Neuronal stem cell (in vitro differentiated cells): ENCODE data around the gene ADGRG3.

Experiments
- DNase-seq: peaks from one replicate; pipeline ENCODE4 v3.0.0-alpha.2; 2013; ENCODE audit warnings: low spot score
- H2AFZ ChIP-seq: one replicate; pipeline ENCODE4 v1.6.1; 2013; ENCODE audit warnings: mild to moderate bottlenecking, low read length, inconsistent platforms
- H2AK5ac ChIP-seq: 2 replicates; pipeline ENCODE4 v1.6.1; 2013; ENCODE audit warnings: low read depth, mild to moderate bottlenecking, inconsistent platforms, low read length, moderate library complexity, mixed read lengths
- H2BK120ac ChIP-seq: 2 replicates; pipeline ENCODE4 v1.6.1; 2013; ENCODE audit warnings: low read depth, mild to moderate bottlenecking, inconsistent platforms, low read length, moderate library complexity, mixed read lengths
- H2BK12ac ChIP-seq: one replicate; pipeline ENCODE4 v1.6.1; 2013; ENCODE audit warnings: low read length, inconsistent platforms
- H2BK15ac ChIP-seq: 2 replicates; pipeline ENCODE4 v1.6.1; 2013; ENCODE audit warnings: mild to moderate bottlenecking, low read length, inconsistent platforms, mixed read lengths
- H2BK5ac ChIP-seq: one replicate; pipeline ENCODE4 v1.6.1; 2013; ENCODE audit warnings: inconsistent platforms, mild to moderate bottlenecking, low read length, moderate library complexity
- H3K14ac ChIP-seq: one replicate; pipeline ENCODE4 v1.6.1; 2013; ENCODE audit warnings: low read length, inconsistent platforms
- H3K18ac ChIP-seq: 2 replicates; pipeline ENCODE4 v1.6.1; 2013; ENCODE audit warnings: low read length, inconsistent platforms
- H3K23ac ChIP-seq: 2 replicates; pipeline ENCODE4 v1.6.1; 2013; ENCODE audit warnings: low read depth, mild to moderate bottlenecking, mixed read lengths, low read length, inconsistent platforms; ENCODE audit not compliant: poor library complexity
- H3K27ac ChIP-seq: replicated peaks from 3 replicates; pipeline ENCODE4 v1.5.1; 2013; ENCODE audit warnings: low read length, inconsistent platforms
- H3K27me3 ChIP-seq, 3 experiments: 2 replicates each; pipeline ENCODE4 v1.6.1; 2013; ENCODE audit warnings: low read length in 3 of 3, mild to moderate bottlenecking in 2 of 3, inconsistent platforms in 1 of 3, low read depth in 1 of 3, mixed read lengths in 1 of 3, moderate library complexity in 1 of 3; ENCODE audit not compliant: control insufficient read depth in 3 of 3, insufficient read depth in 3 of 3
- H3K36me3 ChIP-seq, 2 donors: replicated peaks in 1 of 2; 2 replicates each; pipeline ENCODE4 v1.6.1; 2013; ENCODE audit warnings: low read length in 2 of 2; ENCODE audit not compliant: control insufficient read depth in 2 of 2, insufficient read depth in 2 of 2
- H3K4ac ChIP-seq: 2 replicates; pipeline ENCODE4 v1.6.1; 2013; ENCODE audit warnings: inconsistent platforms, mild to moderate bottlenecking, low read length, moderate library complexity
- H3K4me1 ChIP-seq, 2 donors: 1 replicate in 1 of 2; 2 replicates in 1 of 2; pipeline ENCODE4 v1.6.1; 2013; ENCODE audit warnings: low read length in 2 of 2, low read depth in 1 of 2; ENCODE audit not compliant: control insufficient read depth in 2 of 2, insufficient read depth in 1 of 2
- H3K4me2 ChIP-seq: one replicate; pipeline ENCODE4 v1.6.1; 2013; ENCODE audit warnings: mild to moderate bottlenecking, low read length, inconsistent platforms; ENCODE audit not compliant: insufficient read depth, poor library complexity, severe bottlenecking
- H3K4me3 ChIP-seq, 2 donors: 2 replicates each; pipeline ENCODE4 v1.5.1; 2013; ENCODE audit warnings: low read length in 2 of 2, mild to moderate bottlenecking in 2 of 2, inconsistent platforms in 1 of 2, moderate library complexity in 1 of 2
- H3K79me1 ChIP-seq: one replicate; pipeline ENCODE4 v1.6.1; 2013; ENCODE audit warnings: low read depth, mild to moderate bottlenecking, inconsistent platforms, low read length, moderate library complexity
- H3K9ac ChIP-seq: one replicate; pipeline ENCODE4 v1.6.1; 2013; ENCODE audit warnings: mild to moderate bottlenecking, low read depth, low read length, inconsistent platforms; ENCODE audit not compliant: poor library complexity
- H3K9me3 ChIP-seq, 2 donors: replicated peaks in 1 of 2; 2 replicates each; pipeline versions ENCODE3 to v1.6.1; 2013; ENCODE audit warnings: low read length in 2 of 2, mild to moderate bottlenecking in 2 of 2, inconsistent platforms in 1 of 2, low read depth in 1 of 2, mixed read lengths in 1 of 2, moderate library complexity in 1 of 2; ENCODE audit not compliant: control insufficient read depth in 2 of 2, insufficient read depth in 1 of 2
- H4K8ac ChIP-seq: one replicate; pipeline ENCODE4 v1.6.1; 2013; ENCODE audit warnings: low read depth, mild to moderate bottlenecking, inconsistent platforms, low read length, moderate library complexity
- H4K91ac ChIP-seq: one replicate; pipeline ENCODE4 v1.6.1; 2013; ENCODE audit warnings: low read length, low read depth, mild to moderate bottlenecking, inconsistent platforms; ENCODE audit not compliant: poor library complexity
- WGBS, 2 donors: extraction: QIAGEN DNeasy Blood & Tissue Kit; methylation state at CpG; one replicate each; pipeline ENCODE4 v1.1.7; 2013; ENCODE audit warnings: missing lambda C conversion rate in 2 of 2, mixed read lengths in 1 of 2; ENCODE audit not compliant: insufficient read length in 2 of 2, insufficient replicate concordance in 1 of 2; ENCODE audit errors: extremely low coverage in 2 of 2; 5-methylcytosine and 5-hydroxymethylcytosine counted together

The ADGRG3 gene

DNA sequence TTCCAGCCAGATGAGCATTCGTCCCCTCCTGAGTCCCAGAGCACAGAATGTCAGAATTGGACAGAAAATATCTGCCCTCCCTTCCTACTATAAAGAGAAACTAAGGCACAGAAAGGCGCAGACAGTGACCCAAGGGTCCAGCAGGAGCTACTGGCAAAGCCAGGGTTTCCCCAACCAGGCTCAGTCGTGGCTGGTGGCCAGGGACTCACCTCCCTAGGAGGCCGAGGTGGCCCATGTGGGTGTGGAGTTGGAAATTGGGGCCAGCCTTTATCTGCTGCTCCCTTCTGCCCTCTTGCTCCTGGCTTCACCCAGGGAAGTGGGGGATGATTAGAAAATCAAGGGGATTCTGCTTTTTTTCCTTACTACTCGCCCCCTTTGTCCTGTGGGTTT, 27.6 kb downstream of the ADGRG3 start:
- no peak overlapping the region for H3K4me2 ChIP-seq
- peaks cover 2 to 5% of the 10 kb centered on the region in 2 donors for H3K4me1 ChIP-seq
- DNase-seq = no peak
- H4K8ac ChIP-seq = no peak overlapping the region
- no peak overlapping the region for H2BK120ac ChIP-seq
- no peak overlapping the region for H4K91ac ChIP-seq
- peaks cover 0 to 3% (median 2%) of the 10 kb centered on the region in 3 experiments for H3K27me3 ChIP-seq
- H3K23ac ChIP-seq = no peak overlapping the region
- H3K79me1 ChIP-seq = no peaks in the 10 kb centered on the region
- no peaks in the 10 kb centered on the region for H3K9me3 ChIP-seq
- no peak overlapping the region for H2BK5ac ChIP-seq
- H2BK15ac ChIP-seq = no peak overlapping the region
- no peak overlapping the region for H3K18ac ChIP-seq
- H3K36me3 ChIP-seq = no peaks in the 10 kb centered on the region
- no peak overlapping the region for H2AK5ac ChIP-seq
- H2BK12ac ChIP-seq = no peak overlapping the region
- H3K4me3 ChIP-seq = no peak overlapping the region
- H3K9ac ChIP-seq = no peak overlapping the region
- no peak overlapping the region for H2AFZ ChIP-seq
- no peak overlapping the region for H3K27ac ChIP-seq
- no peak overlapping the region for H3K14ac ChIP-seq
- no CpG with 5 or more reads among the region's 5 CpGs for WGBS, 2 donors
- H3K4ac ChIP-seq = no peak overlapping the region

- Histone ChIP-seq H4K8ac (no peak overlapping the region), H3K27ac (no peak overlapping the region), H3K4me1 (peaks cover 8% of the 10 kb centered on the region in 2 donors), H3K4me2 (no peak overlapping the region), H2BK12ac (no peak overlapping the region), H2AFZ (no peak overlapping the region), H3K4me3 (no peak overlapping the region), H2AK5ac (peak overlapping the region; percentile 47), H2BK15ac (no peak overlapping the region), H3K23ac (peak overlapping the region; percentile 40), H3K9ac (no peak overlapping the region), H3K79me1 (no peaks in the 10 kb centered on the region), H3K14ac (no peak overlapping the region), H3K27me3 (peaks cover 0 to 3% (median 2%) of the 10 kb centered on the region in 3 experiments), H2BK5ac (no peak overlapping the region), H2BK120ac (no peak overlapping the region), H3K36me3 (no peaks in the 10 kb centered on the region), H3K4ac (no peak overlapping the region), H3K18ac (peak overlapping the region; percentile 62), H4K91ac (no peak overlapping the region), H3K9me3 (no peaks in the 10 kb centered on the region)
- DNase-seq = no peak
- no CpG with 5 or more reads among the region's 7 CpGs for WGBS, 2 donors
Measured at GRCh38 chr16:57696240-57696639, 28.1 kb downstream of the ADGRG3 start.

GRCh38 chr16:57697896-57698537, 29.9 kb downstream of the ADGRG3 start:
- Histone ChIP-seq H3K4me3 (no peak overlapping the region), H2BK15ac (peak overlapping the region; percentile 59), H2BK120ac (no peak overlapping the region), H2BK5ac (peak overlapping the region; percentile 35), H3K79me1 (no peaks in the 10 kb centered on the region), H2AK5ac (peak overlapping the region; percentile 76), H3K4ac (no peak overlapping the region), H3K4me2 (no peak overlapping the region), H3K9me3 (no peaks in the 10 kb centered on the region), H2BK12ac (no peak overlapping the region), H3K36me3 (no peaks in the 10 kb centered on the region), H3K9ac (peak overlapping the region; percentile 32), H3K27ac (no peak overlapping the region), H2AFZ (peak overlapping the region; percentile 26), H4K91ac (no peak overlapping the region), H3K27me3 (peaks cover 0 to 2% (median 0%) of the 10 kb centered on the region in 3 experiments), H4K8ac (no peak overlapping the region), H3K14ac (no peak overlapping the region), H3K23ac (no peak overlapping the region), H3K4me1 (peaks cover 15 to 17% of the 10 kb centered on the region in 2 donors), H3K18ac (peak overlapping the region; percentile 77)
- no CpG with 5 or more reads among the region's 17 CpGs for WGBS, 2 donors
- no peak for DNase-seq

GRCh38 chr16:57698812-57699405, 30.8 kb downstream of the ADGRG3 start:
- DNase-seq = no peak
- no peak overlapping the region for H3K4ac ChIP-seq
- peak overlapping the region; percentile 96 for H2BK15ac ChIP-seq
- H3K14ac ChIP-seq = no peak overlapping the region
- H3K4me1 ChIP-seq = peaks cover 15 to 17% of the 10 kb centered on the region in 2 donors
- H2BK5ac ChIP-seq = peak overlapping the region; percentile 80
- H2AFZ ChIP-seq = no peak overlapping the region
- H3K4me3 ChIP-seq = no peak overlapping the region
- H3K27ac ChIP-seq = no peak overlapping the region
- H3K18ac ChIP-seq = peak overlapping the region; percentile 69
- peak overlapping the region; percentile 14 for H3K9ac ChIP-seq
- H3K27me3 ChIP-seq = peaks cover 0 to 2% (median 0%) of the 10 kb centered on the region in 3 experiments
- no peaks in the 10 kb centered on the region for H3K79me1 ChIP-seq
- peak overlapping the region; percentile 76 for H2AK5ac ChIP-seq
- no peak overlapping the region for H3K4me2 ChIP-seq
- H4K91ac ChIP-seq = peak overlapping the region; percentile 90
- H3K23ac ChIP-seq = no peak overlapping the region
- H3K36me3 ChIP-seq = no peaks in the 10 kb centered on the region
- H4K8ac ChIP-seq = no peak overlapping the region
- WGBS, 2 donors = no CpG with 5 or more reads among the region's 16 CpGs
- no peak overlapping the region for H2BK12ac ChIP-seq
- H3K9me3 ChIP-seq = no peaks in the 10 kb centered on the region
- H2BK120ac ChIP-seq = peak overlapping the region; percentile 24
